GM18861 (cell line): Measurements from ENCODE around the gene MRNIP.

ENCODE experiments used
- ATAC-seq: cut with Tn5 transposase; IDR thresholded peaks from one replicate; pipeline ENCODE4 v1.9.1; 2021; ENCODE audit not compliant: unreplicated experiment

Gene MRNIP

GRCh38 chr5:179822444-179822990 lies 36.1 kb downstream of the MRNIP start:
- ATAC-seq = no peak

- ATAC-seq = no peak
Measured at GRCh38 chr5:179822059-179822432, 36.6 kb downstream of the MRNIP start.

DNA sequence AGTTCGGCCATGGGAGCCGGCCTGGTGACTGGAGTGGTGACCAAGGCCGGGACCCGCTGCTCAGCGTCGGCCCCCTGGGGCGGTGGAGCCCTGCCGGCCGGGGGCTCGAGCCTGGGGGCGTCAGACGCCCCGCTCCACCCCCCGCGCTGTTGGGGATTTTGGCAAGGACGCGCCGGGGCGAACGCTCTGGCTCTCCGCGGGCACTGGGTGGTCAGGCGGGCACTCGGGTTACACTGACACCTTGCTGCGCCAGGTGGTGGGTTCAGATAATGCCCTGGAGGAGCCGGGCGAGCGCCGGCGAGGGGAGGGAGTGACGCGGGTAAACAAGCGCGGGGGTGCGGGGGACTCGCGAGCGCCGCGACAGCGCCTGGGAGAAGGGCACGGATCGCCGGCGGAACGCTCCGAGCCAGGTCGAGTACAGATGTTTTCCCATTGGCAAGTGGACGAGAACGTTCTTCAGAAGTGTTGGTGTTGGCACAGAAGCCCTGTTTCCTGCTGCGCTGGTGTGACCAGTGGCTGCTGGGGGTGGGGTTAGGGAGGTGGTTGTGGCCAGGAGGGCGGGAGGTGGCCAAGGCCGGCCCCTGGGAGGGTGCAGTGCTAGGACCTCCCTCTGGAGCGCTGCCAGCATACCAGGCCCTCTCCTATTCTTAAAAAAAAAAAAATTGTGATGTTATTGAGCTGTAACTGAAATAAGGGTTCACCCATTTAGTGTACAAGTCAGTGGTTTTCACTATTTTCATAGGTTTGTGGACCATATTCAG lies 37.1 kb downstream of the MRNIP start:
- peak; percentile 30 for ATAC-seq

GRCh38 chr5:179820483-179821297 lies 37.9 kb downstream of the MRNIP start, which contains the start of gene SQSTM1:
SQSTM1 (plus strand) TSS chr5:179820905; CDS start chr5:179820937, 32 bp downstream.
- ATAC-seq = peak; percentile 43

DNA sequence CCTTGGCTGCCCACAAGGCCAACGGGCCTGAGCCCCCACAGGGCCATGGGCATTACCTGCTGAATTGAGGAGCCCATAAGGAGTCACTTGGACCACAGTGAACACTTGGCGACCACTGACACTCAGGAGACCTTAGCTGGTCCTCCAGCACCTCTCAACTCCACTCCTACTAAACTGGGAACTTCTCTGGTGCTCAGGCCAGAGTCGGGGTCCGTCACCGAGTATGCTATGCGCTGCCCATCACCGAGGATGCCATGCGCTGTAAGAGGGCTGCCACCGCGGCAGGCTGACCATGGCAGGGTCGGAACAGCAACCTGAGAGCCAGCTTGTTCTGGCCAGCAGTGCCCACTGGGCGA lies 38.5 kb downstream of the MRNIP start:
- ATAC-seq = no peak

GRCh38 chr5:179819296-179820126 lies 39.1 kb downstream of the MRNIP start:
- no peak for ATAC-seq

DNA sequence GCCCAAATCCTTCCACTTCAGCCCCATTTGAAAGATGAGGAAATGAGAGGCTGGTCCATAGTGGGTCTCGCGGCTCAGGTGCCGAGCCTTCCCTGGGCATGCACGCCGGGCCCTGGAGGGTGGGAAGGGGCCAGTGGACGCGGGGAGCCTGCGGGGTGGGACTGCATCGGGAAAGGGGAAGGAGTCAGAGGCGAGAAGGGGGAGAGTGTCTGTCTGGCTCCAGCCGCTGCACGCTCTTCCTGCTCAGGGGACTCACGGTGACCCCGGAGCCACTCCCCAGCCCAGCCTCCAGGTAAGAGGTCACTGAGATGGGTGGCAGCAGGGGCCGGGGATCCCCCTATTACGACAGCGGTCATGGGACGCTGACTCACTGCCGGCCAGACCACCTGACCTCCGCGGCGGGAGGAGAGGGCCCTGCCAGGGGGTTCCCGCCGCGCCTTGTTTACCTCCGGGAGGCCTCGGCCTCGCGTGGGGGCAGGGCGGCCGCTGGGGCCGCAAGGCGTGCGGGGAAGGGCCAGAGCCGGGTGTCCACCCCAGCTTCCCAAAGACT lies 39.8 kb downstream of the MRNIP start:
- peak; percentile 56 for ATAC-seq

DNA sequence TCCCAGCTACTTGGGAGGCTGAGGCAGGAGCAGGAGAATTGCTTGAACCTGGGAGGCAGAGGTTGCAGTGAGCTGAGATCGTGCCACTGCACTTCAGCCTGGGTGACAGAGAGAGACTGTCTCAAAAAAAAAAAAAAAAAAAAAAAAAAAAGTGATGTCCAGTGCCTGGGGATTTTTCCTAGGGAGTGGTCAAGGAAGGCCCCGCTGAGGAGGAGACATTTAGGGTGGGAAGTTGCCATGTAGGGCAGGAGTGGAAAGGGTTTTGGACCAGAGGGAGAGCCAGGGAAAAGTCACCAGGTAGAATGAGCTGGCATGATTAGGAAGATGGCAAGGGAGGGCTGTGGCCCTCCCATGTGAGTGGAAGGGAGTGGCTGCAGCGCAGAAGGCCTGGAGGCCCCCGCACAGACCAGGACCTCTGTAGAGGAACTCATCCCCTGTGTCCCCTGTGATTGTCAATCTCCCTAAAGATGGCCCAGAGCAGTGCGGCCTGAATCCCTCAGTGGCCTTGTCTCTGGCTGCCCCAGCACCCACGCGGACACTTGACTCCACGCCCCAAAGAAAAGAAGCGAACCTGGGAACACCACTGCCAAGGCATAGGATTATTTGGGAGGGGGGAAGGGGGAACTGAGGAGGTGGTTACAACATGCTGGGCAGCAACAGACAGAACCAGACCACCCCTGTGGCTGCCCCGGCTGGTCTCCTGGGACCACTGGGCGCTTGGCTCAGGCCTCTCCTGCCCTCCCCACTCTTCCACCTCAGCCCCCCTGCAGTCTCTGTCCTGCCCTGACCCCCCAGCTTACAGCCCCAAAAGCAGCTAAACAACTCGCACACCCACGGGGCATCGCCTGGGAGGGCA lies 40.5 kb downstream of the MRNIP start:
- no peak for ATAC-seq

DNA sequence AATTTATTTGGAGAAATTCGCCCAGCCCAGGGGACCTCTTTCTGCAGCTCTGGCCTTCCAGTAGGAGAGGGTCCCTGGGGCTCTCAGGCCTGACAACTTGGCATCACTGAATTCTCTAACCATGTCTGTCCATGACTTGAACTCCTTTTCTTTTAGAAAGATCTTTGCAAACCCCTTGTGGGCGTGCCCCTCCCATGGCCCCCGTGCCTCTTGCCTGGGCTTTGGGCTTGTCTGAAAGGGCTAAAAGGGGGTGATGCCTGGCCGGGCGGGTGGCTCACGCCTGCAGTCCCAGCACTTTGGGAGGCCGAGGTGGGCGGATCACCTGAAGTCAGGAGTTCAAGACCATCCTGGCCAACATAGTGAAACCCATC lies 41.2 kb downstream of the MRNIP start:
- ATAC-seq = no peak

- ATAC-seq = no peak
Measured at GRCh38 chr5:179816796-179817469, 41.7 kb downstream of the MRNIP start.

- no peak for ATAC-seq
Measured at GRCh38 chr5:179816401-179816795, 42.2 kb downstream of the MRNIP start.

- no peak for ATAC-seq
Measured at GRCh38 chr5:179815491-179816249, 42.9 kb downstream of the MRNIP start.

GRCh38 chr5:179814090-179814489 lies 44.5 kb downstream of the MRNIP start:
- no peak for ATAC-seq

GRCh38 chr5:179812997-179813607 lies 45.5 kb downstream of the MRNIP start:
- no peak for ATAC-seq

- ATAC-seq = no peak
Measured at GRCh38 chr5:179812135-179812825, 46.3 kb downstream of the MRNIP start.

- no peak for ATAC-seq
Measured at GRCh38 chr5:179806250-179807048, 52.2 kb downstream of the MRNIP start, which contains the start of gene MGAT4B. MGAT4B (minus strand) TSS chr5:179806866; CDS start chr5:179806583, 283 bp downstream.
